Thymus (tissue), 11 donors: ENCODE results near the gene GRIK1. TPM values are rescaled to one million over a fixed set of nuclear protein-coding genes. Genes with fewer than 3 reads are reported as not detected.

Source experiments
- DNase-seq, 9 donors: peaks; one replicate each; pipeline ENCODE4 v3.0.0-alpha.2; 2013; ENCODE audit warnings: low spot score in 9 of 9, low read depth in 6 of 9, missing footprints in 1 of 9
- H3K27ac ChIP-seq, 2 donors: one replicate each; pipeline ENCODE4 v1.5.1; 2013; ENCODE audit warnings: control low read depth in 1 of 2, low read depth in 1 of 2, low read length in 1 of 2, mild to moderate bottlenecking in 1 of 2, moderate library complexity in 1 of 2
- H3K27me3 ChIP-seq, 2 donors: one replicate each; pipeline ENCODE4 v1.5.1; 2013; ENCODE audit warnings: low read length in 1 of 2; ENCODE audit not compliant: control insufficient read depth in 2 of 2, insufficient read depth in 1 of 2
- H3K36me3 ChIP-seq, 2 donors: one replicate each; pipeline ENCODE4 v1.5.1; 2013; ENCODE audit warnings: low read length in 1 of 2, mild to moderate bottlenecking in 1 of 2, moderate library complexity in 1 of 2; ENCODE audit not compliant: control insufficient read depth in 2 of 2, insufficient read depth in 2 of 2
- H3K4me1 ChIP-seq, 2 donors: one replicate each; pipeline ENCODE4 v1.5.1; 2013; ENCODE audit warnings: low read length in 2 of 2; ENCODE audit not compliant: control insufficient read depth in 2 of 2, insufficient read depth in 2 of 2
- H3K4me3 ChIP-seq, 2 donors: one replicate each; pipeline ENCODE4 v1.5.1; 2013; ENCODE audit warnings: low read length in 2 of 2, control low read depth in 1 of 2, mild to moderate bottlenecking in 1 of 2
- H3K9me3 ChIP-seq, 2 donors: one replicate each; pipeline ENCODE4 v1.5.1; 2013; ENCODE audit warnings: low read length in 1 of 2, mild to moderate bottlenecking in 1 of 2; ENCODE audit not compliant: control insufficient read depth in 2 of 2, insufficient read depth in 1 of 2
- WGBS: extraction: QIAGEN DNeasy Blood & Tissue Kit; methylation state at CpG from one replicate; pipeline ENCODE4 v1.1.7; 2013; 5-methylcytosine and 5-hydroxymethylcytosine counted together
- polyA plus RNA-seq: library from polyadenylated mRNA; stranded (reverse); fragments of 200-250 nt; gene quantifications from one replicate; pipeline ENCODE4 v1.2.3, GENCODE V29; 2013
- total RNA-seq: library from RNA; stranded (reverse); fragments of 120-200 nt; gene quantifications from one replicate; pipeline ENCODE4 v1.2.4, GENCODE V29; 2013
- donor health status: healthy.

Gene GRIK1
- total and polyA plus RNA-seq, 2 donors: 0.05 to 0.11 TPM

DNA sequence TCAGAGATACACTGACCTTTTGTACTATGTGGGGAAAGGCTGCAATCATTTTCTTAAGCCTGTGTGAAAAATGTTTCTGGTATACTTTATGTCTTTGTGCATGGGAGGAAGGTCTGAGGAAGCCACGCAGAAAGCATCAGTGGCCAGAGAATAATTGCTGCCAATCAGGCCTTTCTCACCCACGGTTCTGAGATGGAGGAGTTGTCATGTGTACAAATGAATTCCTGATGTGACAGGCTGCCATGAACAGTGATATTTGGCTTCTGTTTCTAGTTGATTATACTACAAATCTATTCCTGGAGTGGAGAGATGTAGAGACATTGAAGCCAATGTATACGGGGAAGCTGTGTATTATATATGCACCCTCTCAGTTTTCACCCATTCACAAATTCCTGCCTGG, 142.6 kb downstream of the GRIK1 start:
- WGBS: 91% methylated on average over 3 of the region's 3 CpGs
- H3K27ac ChIP-seq: no peak overlapping the region
- no peaks in the 10 kb centered on the region for H3K27me3 ChIP-seq
- no peaks in the 10 kb centered on the region for H3K36me3 ChIP-seq
- H3K9me3 ChIP-seq: no peaks in the 10 kb centered on the region
- H3K4me1 ChIP-seq: no peaks in the 10 kb centered on the region
- no peak overlapping the region for H3K4me3 ChIP-seq
- no peak for DNase-seq

DNA sequence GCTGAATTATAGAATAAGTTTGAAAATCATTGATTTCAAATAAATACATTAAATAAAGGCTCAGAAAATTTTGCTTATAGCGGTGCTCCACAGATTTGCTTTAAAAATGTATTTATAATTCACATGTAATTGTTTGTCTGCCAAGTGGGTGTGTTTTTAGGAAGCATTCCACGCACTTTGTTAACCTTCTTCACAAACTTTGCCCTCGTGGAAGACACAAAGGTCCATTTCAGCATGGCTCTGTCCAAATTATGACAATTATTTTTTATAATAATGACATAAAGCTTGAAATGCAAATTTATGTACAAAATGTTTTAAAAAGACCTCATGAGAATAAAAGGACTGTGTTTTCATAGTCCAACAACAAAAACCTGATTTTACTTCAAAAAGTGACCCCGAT, 146.1 kb downstream of the GRIK1 start:
- Histone ChIP-seq H3K27me3 (no peaks in the 10 kb centered on the region), H3K9me3 (no peaks in the 10 kb centered on the region), H3K27ac (no peak overlapping the region), H3K36me3 (no peaks in the 10 kb centered on the region), H3K4me3 (no peak overlapping the region), H3K4me1 (no peaks in the 10 kb centered on the region)
- no peak for DNase-seq
- WGBS: 93% methylated on average over 4 of the region's 4 CpGs

DNA sequence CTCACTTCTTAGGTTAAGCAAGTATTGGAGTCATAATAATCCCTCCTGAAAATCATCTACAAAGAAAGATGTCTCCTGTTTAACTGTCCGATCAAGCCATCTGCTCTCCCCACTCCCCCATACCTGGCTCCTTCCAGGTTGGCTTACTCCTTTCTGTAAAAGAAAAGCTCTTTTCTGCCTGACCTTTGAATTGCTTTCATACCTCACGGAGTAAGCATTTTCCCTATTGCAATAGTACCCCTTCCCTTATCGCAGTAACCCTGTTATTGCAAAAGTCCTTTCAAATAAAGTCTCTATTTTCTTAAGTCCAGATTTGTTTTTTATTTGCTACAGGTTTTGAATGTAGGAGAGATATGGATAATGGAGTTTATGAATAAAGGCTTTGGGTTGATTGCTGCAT, 150.4 kb downstream of the GRIK1 start:
- no peaks in the 10 kb centered on the region for H3K4me1 ChIP-seq
- no peak for DNase-seq
- H3K27me3 ChIP-seq: no peaks in the 10 kb centered on the region
- H3K36me3 ChIP-seq: no peaks in the 10 kb centered on the region
- no peak overlapping the region for H3K4me3 ChIP-seq
- H3K27ac ChIP-seq: no peak overlapping the region
- WGBS: 82% methylated on average over 3 of the region's 3 CpGs
- H3K9me3 ChIP-seq: no peaks in the 10 kb centered on the region

DNA sequence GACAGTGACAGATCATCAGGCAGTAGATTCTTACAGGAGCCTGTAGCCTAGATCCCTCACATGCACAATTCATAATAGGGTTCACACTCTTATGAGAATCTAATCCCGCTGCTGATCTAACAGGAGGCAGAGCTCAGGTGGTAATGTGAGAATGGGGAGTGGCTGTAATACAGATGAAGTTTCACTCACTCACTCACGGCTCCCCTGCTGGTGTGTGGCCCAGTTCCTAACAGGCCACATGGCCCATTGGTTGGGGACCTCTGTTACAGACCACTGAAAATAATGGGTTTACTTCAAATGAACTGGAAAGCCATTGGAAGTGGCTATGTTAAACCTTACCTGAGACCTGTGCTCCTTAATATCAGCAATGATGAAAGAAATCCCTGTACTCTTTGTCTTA, 151.0 kb downstream of the GRIK1 start:
- 94% methylated on average over 2 of the region's 2 CpGs for WGBS
- H3K4me1 ChIP-seq: no peaks in the 10 kb centered on the region
- H3K4me3 ChIP-seq: no peak overlapping the region
- H3K27me3 ChIP-seq: no peaks in the 10 kb centered on the region
- H3K36me3 ChIP-seq: no peaks in the 10 kb centered on the region
- no peaks in the 10 kb centered on the region for H3K9me3 ChIP-seq
- H3K27ac ChIP-seq: no peak overlapping the region
- no peak for DNase-seq

DNA sequence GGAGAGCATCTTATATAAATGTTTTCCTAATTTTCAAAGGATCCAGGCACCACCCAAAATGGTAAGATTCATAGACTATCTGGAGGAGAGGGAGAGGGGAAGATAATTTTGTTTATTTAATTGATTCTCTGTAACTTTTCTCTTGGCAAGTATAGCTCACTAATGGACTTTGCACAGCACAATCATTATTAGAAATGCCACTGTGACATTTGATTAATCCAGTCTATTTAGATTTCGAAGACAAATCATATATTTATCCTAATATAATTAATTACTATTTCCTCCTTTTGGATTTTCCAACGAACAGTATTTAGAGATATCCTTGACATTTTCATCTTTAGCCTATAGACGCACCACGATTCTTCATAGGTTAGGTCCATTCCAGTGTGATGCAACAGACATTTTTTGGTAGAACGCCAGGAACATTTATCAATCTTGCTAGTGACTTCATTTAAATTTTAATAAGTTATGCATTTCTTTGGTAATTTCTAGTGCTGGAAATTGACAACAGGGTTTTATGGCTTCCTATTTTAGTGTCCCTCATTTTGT, 152.4 kb downstream of the GRIK1 start:
- H3K27me3 ChIP-seq: no peaks in the 10 kb centered on the region
- no peak overlapping the region for H3K27ac ChIP-seq
- no peak overlapping the region for H3K4me3 ChIP-seq
- H3K4me1 ChIP-seq: no peaks in the 10 kb centered on the region
- no peaks in the 10 kb centered on the region for H3K9me3 ChIP-seq
- no peaks in the 10 kb centered on the region for H3K36me3 ChIP-seq
- DNase-seq: no peak
- 95% methylated on average over 5 of the region's 5 CpGs for WGBS

DNA sequence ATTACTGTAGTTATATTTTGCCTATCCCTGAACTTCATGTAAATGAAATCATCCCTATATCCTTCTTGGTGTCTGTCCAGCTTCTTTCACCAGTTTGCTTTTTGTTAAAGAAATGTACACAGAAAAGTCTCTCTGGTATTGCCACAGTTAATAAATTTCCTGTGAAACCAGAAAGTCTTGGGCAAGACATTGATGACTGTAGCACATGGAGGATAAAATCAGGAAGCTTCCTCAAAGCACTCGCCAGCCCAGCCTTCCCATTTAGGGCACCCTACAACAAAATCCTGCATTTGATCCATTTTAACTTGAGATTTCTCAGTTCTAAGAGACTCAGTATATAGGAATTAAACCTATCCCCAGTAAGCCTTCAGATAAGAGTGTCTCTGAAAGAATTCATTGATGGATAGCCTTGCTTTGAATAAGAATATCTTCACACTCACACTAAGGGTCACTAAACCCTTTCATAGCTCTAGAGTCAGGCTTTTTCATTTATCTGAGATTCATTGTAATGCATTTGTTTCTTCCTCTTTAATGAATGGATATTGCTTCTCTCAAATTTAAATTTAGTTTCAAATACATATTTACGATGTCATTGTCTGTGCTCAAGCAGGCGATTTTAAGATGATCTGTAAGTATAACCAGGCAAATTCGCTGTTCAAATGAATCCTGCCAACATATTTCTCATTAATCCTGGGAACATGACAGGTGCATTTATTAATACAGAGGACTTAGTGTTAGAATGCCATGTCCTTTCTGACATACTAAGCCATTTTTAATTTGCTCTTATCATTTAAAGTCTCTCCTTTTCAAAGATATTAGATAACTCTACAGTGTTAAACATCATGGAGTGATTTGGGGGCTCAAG, 153.1 kb downstream of the GRIK1 start:
- Histone ChIP-seq H3K4me1 (no peaks in the 10 kb centered on the region), H3K27me3 (no peaks in the 10 kb centered on the region), H3K4me3 (no peak overlapping the region), H3K9me3 (no peaks in the 10 kb centered on the region), H3K36me3 (no peaks in the 10 kb centered on the region), H3K27ac (no peak overlapping the region)
- no peak for DNase-seq
- 95% methylated on average over 4 of the region's 4 CpGs for WGBS

DNA sequence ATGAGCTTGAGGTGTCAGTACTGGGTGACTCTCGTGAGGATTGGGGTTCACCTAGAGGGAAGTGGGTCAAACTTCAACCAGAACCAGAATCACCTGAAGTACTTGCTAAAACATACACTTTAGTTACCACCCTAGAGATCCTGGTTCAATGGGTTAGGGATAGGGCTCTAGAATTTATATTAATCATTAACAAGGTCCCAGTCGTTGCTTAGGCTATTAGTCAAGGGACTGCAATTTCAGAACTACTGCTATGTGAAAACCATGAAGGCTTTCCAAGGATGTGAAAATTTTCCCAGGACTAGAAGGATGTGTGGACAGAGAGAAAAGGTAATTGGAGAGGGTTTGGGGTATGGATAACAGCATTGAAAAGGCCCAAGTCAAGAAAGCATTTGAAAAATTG, 162.6 kb downstream of the GRIK1 start:
- no peaks in the 10 kb centered on the region for H3K9me3 ChIP-seq
- no peaks in the 10 kb centered on the region for H3K27me3 ChIP-seq
- no peak overlapping the region for H3K4me3 ChIP-seq
- no peaks in the 10 kb centered on the region for H3K4me1 ChIP-seq
- no peaks in the 10 kb centered on the region for H3K36me3 ChIP-seq
- H3K27ac ChIP-seq: no peak overlapping the region
- no peak for DNase-seq
- 91% methylated on average over 2 of the region's 2 CpGs for WGBS

DNA sequence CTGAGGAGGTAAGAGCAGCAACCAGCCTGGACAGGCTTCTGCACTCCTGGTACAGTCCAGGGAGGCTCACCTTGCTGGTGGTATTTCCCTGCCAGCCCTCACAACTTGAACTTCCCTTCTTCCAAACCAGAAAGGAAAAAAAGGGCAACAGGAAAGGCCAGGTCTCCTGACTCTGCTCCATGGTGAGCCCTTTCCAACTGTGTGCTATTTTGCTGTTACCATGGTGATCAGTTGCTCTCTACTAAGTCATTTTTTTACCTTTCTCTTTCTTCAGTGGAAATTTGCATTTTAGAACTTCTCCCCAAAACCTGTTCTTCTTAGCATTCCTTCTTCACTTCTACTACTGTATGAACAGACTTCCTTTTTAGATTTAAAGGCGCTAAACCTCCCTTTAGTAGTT, 164.3 kb downstream of the GRIK1 start:
- H3K4me1 ChIP-seq: no peaks in the 10 kb centered on the region
- 100% methylated on average over 1 of the region's 1 CpG for WGBS
- H3K4me3 ChIP-seq: no peak overlapping the region
- H3K27me3 ChIP-seq: no peaks in the 10 kb centered on the region
- H3K27ac ChIP-seq: no peak overlapping the region
- no peak for DNase-seq
- no peaks in the 10 kb centered on the region for H3K9me3 ChIP-seq
- no peaks in the 10 kb centered on the region for H3K36me3 ChIP-seq

DNA sequence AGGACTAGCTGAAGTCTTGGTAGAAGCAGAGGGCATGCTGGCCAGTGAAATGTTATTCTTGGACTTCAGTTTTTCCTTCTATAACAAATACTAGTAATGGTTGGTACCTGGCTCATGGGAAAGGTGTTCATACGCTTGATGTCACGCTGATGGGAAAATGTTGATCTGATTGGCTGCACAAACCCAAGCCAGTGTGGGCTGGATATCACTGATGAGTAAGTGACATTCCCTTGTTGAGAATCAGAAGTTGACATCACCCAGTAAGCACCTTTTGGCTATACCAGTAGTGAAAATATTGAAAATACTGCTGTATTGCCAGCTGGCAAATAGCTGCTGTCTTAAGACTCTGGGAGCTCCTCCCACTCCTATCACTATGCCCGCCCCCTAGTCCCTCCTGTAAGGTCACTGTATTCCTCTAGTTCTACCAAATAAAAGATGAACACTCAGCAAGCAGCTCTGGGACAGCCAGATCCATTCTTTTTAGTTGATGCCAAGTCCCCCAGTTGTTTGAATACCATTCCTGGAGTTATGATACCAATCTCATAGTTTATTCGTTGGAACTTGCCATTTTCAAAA, 168.2 kb downstream of the GRIK1 start:
- Histone ChIP-seq H3K4me3 (no peak overlapping the region), H3K4me1 (no peaks in the 10 kb centered on the region), H3K9me3 (no peaks in the 10 kb centered on the region), H3K27me3 (no peaks in the 10 kb centered on the region), H3K27ac (no peak overlapping the region), H3K36me3 (no peaks in the 10 kb centered on the region)
- DNase-seq: no peak
- WGBS: 92% methylated on average over 4 of the region's 4 CpGs
